ENCODE results near the gene KCTD7. TPM values are rescaled to one million over a fixed set of nuclear protein-coding genes. Genes with fewer than 3 reads are reported as not detected.

The KCTD7 gene
- total and polyA plus RNA-seq, 10 of the 15 experiments (the other 5 are each of a cell fraction or from before 2014, with no cell fraction given): 1.6 to 18.0 (median 9.4) TPM

DNA sequence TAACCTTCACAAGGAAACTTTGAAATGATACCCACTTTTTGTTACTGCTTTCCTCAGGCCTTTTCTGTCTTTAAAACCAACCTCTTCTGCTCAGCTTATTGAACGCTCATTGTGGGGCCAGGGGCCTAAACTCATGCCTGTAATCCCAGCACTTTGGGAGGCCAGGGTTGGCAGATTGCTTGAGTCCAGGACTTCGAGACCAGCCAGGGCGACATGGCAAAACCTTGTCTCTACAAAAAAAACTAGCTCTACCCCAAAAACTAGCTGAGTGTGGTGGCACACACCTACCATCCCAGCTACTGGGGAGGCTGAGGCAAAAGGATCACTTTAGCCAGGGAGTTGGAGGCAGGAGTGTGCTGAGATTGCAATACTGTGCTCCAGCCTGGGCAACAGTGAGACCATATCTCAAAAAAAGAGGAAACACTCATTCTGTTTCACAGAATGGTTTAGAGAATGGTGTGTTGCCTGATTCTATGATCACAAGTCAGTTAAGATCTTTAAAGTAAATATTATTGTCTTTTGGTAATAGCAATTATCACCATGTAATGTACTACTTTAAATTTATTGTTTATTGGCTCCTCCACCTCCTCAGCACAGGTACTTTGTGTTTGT, 51.1 kb downstream of the KCTD7 start:
- DNase-seq (ENCODE audit: low read depth, low spot score) (no peak), ATAC-seq (no peak), FAIRE-seq (no peak)
- BruUV-seq (replicated peaks): no TSS peak
- peaks cover 22% of the 10 kb centered on the region for H3K79me2 ChIP-seq (ENCODE audit: control insufficient read depth, insufficient read depth, low read length)
- no peaks in the 10 kb centered on the region for H3K27me3 ChIP-seq (replicated peaks in 1 of 2; ENCODE audit: control insufficient read depth in 2 of 2, insufficient read depth in 2 of 2, low read length in 1 of 2)
- no peaks in the 10 kb centered on the region for H4K20me1 ChIP-seq (ENCODE audit: control insufficient read depth, insufficient read depth)
- ChIA-PET SMC1A (ENCODE audit: uncharacterized antibody, unreplicated experiment) (interaction anchor here (0.9 kb wide), 1 partner anchor 10 kb away, joined by 5 read pairs; no protein-coding TSS in a partner anchor), POLR2A (interaction anchor here (0.9 to 1.0 kb wide), 2 partner anchors 16 to 59 kb away, joined by 3 read pairs; no protein-coding TSS in a partner anchor), CTCF (interaction anchor here (0.6 kb wide), 1 partner anchor 207 kb away, joined by 3 read pairs; no protein-coding TSS in a partner anchor), RAD21 (ENCODE audit: unreplicated experiment) (no interaction called here)
- H3K27ac ChIP-seq (ENCODE audit: control insufficient read depth, insufficient read depth): no peak overlapping the region
- H3K4me2 ChIP-seq (ENCODE audit: control insufficient read depth, insufficient read depth): no peak overlapping the region
- in situ Hi-C loops (cut with MboI): no loop called here
- intact Hi-C loops (cut with micrococcal nuclease; ENCODE audit: unreplicated experiment): loop anchor here (2.0 kb wide), 1 partner anchor 25 kb away; no protein-coding TSS in a partner anchor
- H3K4me1 ChIP-seq (ENCODE audit: control insufficient read depth, insufficient read depth, low read length): peaks cover 12% of the 10 kb centered on the region
- H2AFZ ChIP-seq (ENCODE audit: control insufficient read depth, low read depth, low read length): no peak overlapping the region
- no peak overlapping the region for H3K4me3 ChIP-seq
- no peak overlapping the region for H3K9ac ChIP-seq (ENCODE audit: control insufficient read depth, insufficient read depth, low read length)
- WGBS (ENCODE audit: insufficient coverage, insufficient replicate concordance, low lambda C conversion rate, missing lambda C conversion rate): 100% methylated on average over 3 of the region's 3 CpGs
- no peaks in the 10 kb centered on the region for H3K9me3 ChIP-seq (replicated peaks; ENCODE audit: control insufficient read depth, insufficient read depth, low read length)
- H3K36me3 ChIP-seq (ENCODE audit: control insufficient read depth in 2 of 2, insufficient read depth in 2 of 2, low read length in 1 of 2): no peaks in the 10 kb centered on the region
- TF ChIP-seq MYC (IDR thresholded peaks at IDR 0.05; ENCODE audit: insufficient read depth, insufficient read length, insufficient replicate concordance, low read length, severe bottlenecking): no peak
- no peak for TF ChIP-seq ZNF217 (IDR thresholded peaks at IDR 0.05)
- TF ChIP-seq, protein P1, sequence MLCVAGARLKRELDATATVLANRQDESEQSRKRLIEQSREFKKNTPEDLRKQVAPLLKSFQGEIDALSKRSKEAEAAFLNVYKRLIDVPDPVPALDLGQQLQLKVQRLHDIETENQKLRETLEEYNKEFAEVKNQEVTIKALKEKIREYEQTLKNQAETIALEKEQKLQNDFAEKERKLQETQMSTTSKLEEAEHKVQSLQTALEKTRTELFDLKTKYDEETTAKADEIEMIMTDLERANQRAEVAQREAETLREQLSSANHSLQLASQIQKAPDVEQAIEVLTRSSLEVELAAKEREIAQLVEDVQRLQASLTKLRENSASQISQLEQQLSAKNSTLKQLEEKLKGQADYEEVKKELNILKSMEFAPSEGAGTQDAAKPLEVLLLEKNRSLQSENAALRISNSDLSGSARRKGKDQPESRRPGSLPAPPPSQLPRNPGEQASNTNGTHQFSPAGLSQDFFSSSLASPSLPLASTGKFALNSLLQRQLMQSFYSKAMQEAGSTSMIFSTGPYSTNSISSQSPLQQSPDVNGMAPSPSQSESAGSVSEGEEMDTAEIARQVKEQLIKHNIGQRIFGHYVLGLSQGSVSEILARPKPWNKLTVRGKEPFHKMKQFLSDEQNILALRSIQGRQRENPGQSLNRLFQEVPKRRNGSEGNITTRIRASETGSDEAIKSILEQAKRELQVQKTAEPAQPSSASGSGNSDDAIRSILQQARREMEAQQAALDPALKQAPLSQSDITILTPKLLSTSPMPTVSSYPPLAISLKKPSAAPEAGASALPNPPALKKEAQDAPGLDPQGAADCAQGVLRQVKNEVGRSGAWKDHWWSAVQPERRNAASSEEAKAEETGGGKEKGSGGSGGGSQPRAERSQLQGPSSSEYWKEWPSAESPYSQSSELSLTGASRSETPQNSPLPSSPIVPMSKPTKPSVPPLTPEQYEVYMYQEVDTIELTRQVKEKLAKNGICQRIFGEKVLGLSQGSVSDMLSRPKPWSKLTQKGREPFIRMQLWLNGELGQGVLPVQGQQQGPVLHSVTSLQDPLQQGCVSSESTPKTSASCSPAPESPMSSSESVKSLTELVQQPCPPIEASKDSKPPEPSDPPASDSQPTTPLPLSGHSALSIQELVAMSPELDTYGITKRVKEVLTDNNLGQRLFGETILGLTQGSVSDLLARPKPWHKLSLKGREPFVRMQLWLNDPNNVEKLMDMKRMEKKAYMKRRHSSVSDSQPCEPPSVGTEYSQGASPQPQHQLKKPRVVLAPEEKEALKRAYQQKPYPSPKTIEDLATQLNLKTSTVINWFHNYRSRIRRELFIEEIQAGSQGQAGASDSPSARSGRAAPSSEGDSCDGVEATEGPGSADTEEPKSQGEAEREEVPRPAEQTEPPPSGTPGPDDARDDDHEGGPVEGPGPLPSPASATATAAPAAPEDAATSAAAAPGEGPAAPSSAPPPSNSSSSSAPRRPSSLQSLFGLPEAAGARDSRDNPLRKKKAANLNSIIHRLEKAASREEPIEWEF (IDR thresholded peaks at IDR 0.05; ENCODE audit: insufficient replicate concordance, low read depth, low read length): no peak
- TF ChIP-seq, protein P2, sequence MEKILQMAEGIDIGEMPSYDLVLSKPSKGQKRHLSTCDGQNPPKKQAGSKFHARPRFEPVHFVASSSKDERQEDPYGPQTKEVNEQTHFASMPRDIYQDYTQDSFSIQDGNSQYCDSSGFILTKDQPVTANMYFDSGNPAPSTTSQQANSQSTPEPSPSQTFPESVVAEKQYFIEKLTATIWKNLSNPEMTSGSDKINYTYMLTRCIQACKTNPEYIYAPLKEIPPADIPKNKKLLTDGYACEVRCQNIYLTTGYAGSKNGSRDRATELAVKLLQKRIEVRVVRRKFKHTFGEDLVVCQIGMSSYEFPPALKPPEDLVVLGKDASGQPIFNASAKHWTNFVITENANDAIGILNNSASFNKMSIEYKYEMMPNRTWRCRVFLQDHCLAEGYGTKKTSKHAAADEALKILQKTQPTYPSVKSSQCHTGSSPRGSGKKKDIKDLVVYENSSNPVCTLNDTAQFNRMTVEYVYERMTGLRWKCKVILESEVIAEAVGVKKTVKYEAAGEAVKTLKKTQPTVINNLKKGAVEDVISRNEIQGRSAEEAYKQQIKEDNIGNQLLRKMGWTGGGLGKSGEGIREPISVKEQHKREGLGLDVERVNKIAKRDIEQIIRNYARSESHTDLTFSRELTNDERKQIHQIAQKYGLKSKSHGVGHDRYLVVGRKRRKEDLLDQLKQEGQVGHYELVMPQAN (conservative IDR thresholded peaks at IDR 0.05): no peak
- no peak for TF ChIP-seq NR2C2 (IDR thresholded peaks at IDR 0.05; ENCODE audit: borderline replicate concordance, control insufficient read depth, insufficient read length, low read depth)
- no peak for TF ChIP-seq FOXK2 (IDR thresholded peaks at IDR 0.05)
- TF ChIP-seq POLR2AphosphoS2 (IDR thresholded peaks at IDR 0.05; ENCODE audit: low read depth, low read length): no peak
- TF ChIP-seq, protein P3, sequence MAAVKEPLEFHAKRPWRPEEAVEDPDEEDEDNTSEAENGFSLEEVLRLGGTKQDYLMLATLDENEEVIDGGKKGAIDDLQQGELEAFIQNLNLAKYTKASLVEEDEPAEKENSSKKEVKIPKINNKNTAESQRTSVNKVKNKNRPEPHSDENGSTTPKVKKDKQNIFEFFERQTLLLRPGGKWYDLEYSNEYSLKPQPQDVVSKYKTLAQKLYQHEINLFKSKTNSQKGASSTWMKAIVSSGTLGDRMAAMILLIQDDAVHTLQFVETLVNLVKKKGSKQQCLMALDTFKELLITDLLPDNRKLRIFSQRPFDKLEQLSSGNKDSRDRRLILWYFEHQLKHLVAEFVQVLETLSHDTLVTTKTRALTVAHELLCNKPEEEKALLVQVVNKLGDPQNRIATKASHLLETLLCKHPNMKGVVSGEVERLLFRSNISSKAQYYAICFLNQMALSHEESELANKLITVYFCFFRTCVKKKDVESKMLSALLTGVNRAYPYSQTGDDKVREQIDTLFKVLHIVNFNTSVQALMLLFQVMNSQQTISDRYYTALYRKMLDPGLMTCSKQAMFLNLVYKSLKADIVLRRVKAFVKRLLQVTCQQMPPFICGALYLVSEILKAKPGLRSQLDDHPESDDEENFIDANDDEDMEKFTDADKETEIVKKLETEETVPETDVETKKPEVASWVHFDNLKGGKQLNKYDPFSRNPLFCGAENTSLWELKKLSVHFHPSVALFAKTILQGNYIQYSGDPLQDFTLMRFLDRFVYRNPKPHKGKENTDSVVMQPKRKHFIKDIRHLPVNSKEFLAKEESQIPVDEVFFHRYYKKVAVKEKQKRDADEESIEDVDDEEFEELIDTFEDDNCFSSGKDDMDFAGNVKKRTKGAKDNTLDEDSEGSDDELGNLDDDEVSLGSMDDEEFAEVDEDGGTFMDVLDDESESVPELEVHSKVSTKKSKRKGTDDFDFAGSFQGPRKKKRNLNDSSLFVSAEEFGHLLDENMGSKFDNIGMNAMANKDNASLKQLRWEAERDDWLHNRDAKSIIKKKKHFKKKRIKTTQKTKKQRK (IDR thresholded peaks at IDR 0.05; ENCODE audit: low read depth, low read length): no peak
- TF ChIP-seq HDAC6 (IDR thresholded peaks at IDR 0.05; ENCODE audit: unreplicated experiment): no peak
- no peak for TF ChIP-seq NFXL1 (IDR thresholded peaks at IDR 0.05; ENCODE audit: borderline replicate concordance)
- TF ChIP-seq RFX5 (IDR thresholded peaks at IDR 0.05; ENCODE audit: low read depth, low read length): no peak
- TF ChIP-seq POLR2AphosphoS5 (IDR thresholded peaks at IDR 0.05; ENCODE audit: low read length): no peak
- no peak for TF ChIP-seq IKZF1 (conservative IDR thresholded peaks at IDR 0.05)
